ENCODE data around the gene DPYD. TPM values are rescaled to one million over a fixed set of nuclear protein-coding genes. Genes with fewer than 3 reads are reported as not detected.

The DPYD gene
- total and polyA plus RNA-seq, 7 donors = 2.5 to 7.3 (median 5.1) TPM

- WGBS, 3 donors = 93 to 97% (median 95%) methylated on average over 3 of the region's 3 CpGs
- Histone ChIP-seq H3K27me3 (ENCODE audit: insufficient read depth in 3 of 3, low read length in 2 of 3) (no peaks in the 10 kb centered on the region), H3K4me1 (no peaks in the 10 kb centered on the region), H3K27ac (no peak overlapping the region), H3K4me3 (no peak overlapping the region), H3K9me3 (no peaks in the 10 kb centered on the region), H3K36me3 (ENCODE audit: insufficient read depth in 1 of 2, low read depth in 1 of 2) (peaks cover 0 to 9% of the 10 kb centered on the region in 2 donors)
- intact Hi-C loops (cut with DNase I) = no loop called here
- ATAC-seq (no peak), DNase-seq (no peak)
- TF ChIP-seq CTCF (IDR thresholded peaks at IDR 0.05) = no peak
Observed at GRCh38 chr1:97573553-97573952, 347.3 kb downstream of the DPYD start.

- Histone ChIP-seq H3K36me3 (ENCODE audit: insufficient read depth in 1 of 2, low read depth in 1 of 2) (peaks cover 0 to 9% of the 10 kb centered on the region in 2 donors), H3K9me3 (no peaks in the 10 kb centered on the region), H3K4me3 (no peak overlapping the region), H3K4me1 (no peaks in the 10 kb centered on the region), H3K27ac (no peak overlapping the region), H3K27me3 (ENCODE audit: insufficient read depth in 3 of 3, low read length in 2 of 3) (no peaks in the 10 kb centered on the region)
- ATAC-seq (no peak), DNase-seq (no peak)
- TF ChIP-seq CTCF (IDR thresholded peaks at IDR 0.05) = no peak
- intact Hi-C loops (cut with DNase I) = no loop called here
- 76 to 81% (median 79%) methylated on average over 1 of the region's 1 CpG for WGBS, 3 donors
Observed at GRCh38 chr1:97572561-97572960, 348.3 kb downstream of the DPYD start.

- 97 to 100% (median 98%) methylated on average over 1 of the region's 1 CpG for WGBS, 3 donors
- no peak for ATAC-seq
- intact Hi-C loops (cut with DNase I) = no loop called here
- H3K4me1 ChIP-seq = no peaks in the 10 kb centered on the region
- H3K36me3 ChIP-seq (ENCODE audit: insufficient read depth in 1 of 2, low read depth in 1 of 2) = peaks cover 0 to 9% of the 10 kb centered on the region in 2 donors
- no peak for DNase-seq
- no peaks in the 10 kb centered on the region for H3K27me3 ChIP-seq (ENCODE audit: insufficient read depth in 3 of 3, low read length in 2 of 3)
- no peaks in the 10 kb centered on the region for H3K9me3 ChIP-seq
- H3K27ac ChIP-seq = no peak overlapping the region
- no peak overlapping the region for H3K4me3 ChIP-seq
- TF ChIP-seq CTCF (IDR thresholded peaks at IDR 0.05) = no peak
Observed at GRCh38 chr1:97571760-97572159, 349.1 kb downstream of the DPYD start.

- 88 to 89% (median 89%) methylated on average over 3 of the region's 3 CpGs for WGBS, 3 donors
- no peak overlapping the region for H3K27ac ChIP-seq
- no peaks in the 10 kb centered on the region for H3K27me3 ChIP-seq (ENCODE audit: insufficient read depth in 3 of 3, low read length in 2 of 3)
- no peak overlapping the region for H3K4me3 ChIP-seq
- H3K4me1 ChIP-seq = no peaks in the 10 kb centered on the region
- intact Hi-C loops (cut with DNase I) = no loop called here
- H3K36me3 ChIP-seq (ENCODE audit: insufficient read depth in 1 of 2, low read depth in 1 of 2) = peaks cover 0 to 9% of the 10 kb centered on the region in 2 donors
- H3K9me3 ChIP-seq = no peaks in the 10 kb centered on the region
- ATAC-seq = no peak
- DNase-seq = no peak
- no peak for TF ChIP-seq CTCF (IDR thresholded peaks at IDR 0.05)
Observed at GRCh38 chr1:97570691-97571090, 350.1 kb downstream of the DPYD start.

GRCh38 chr1:97567000-97567749 lies 353.7 kb downstream of the DPYD start:
- TF ChIP-seq CTCF (IDR thresholded peaks at IDR 0.05) = no peak
- DNase-seq (no peak), ATAC-seq (no peak)
- no peaks in the 10 kb centered on the region for H3K27me3 ChIP-seq (ENCODE audit: insufficient read depth in 3 of 3, low read length in 2 of 3)
- H3K36me3 ChIP-seq (ENCODE audit: insufficient read depth in 1 of 2, low read depth in 1 of 2) = no peaks in the 10 kb centered on the region
- no peaks in the 10 kb centered on the region for H3K4me1 ChIP-seq
- intact Hi-C loops (cut with DNase I) = no loop called here
- no peak overlapping the region for H3K4me3 ChIP-seq
- WGBS, 3 donors = 87 to 93% (median 90%) methylated on average over 4 of the region's 4 CpGs
- H3K9me3 ChIP-seq = no peaks in the 10 kb centered on the region
- H3K27ac ChIP-seq = no peak overlapping the region

Data from psoas muscle (tissue), 8 donors.